ENCODE results near the gene CARNS1. TPM values are rescaled to one million over a fixed set of nuclear protein-coding genes. Genes with fewer than 3 reads are reported as not detected.

The CARNS1 gene
- total and polyA plus RNA-seq, 10 of the 15 experiments (the other 5 are each of a cell fraction or from before 2014, with no cell fraction given), result 0.02 to 0.14 (median 0.10) TPM; not detected in 3

DNA sequence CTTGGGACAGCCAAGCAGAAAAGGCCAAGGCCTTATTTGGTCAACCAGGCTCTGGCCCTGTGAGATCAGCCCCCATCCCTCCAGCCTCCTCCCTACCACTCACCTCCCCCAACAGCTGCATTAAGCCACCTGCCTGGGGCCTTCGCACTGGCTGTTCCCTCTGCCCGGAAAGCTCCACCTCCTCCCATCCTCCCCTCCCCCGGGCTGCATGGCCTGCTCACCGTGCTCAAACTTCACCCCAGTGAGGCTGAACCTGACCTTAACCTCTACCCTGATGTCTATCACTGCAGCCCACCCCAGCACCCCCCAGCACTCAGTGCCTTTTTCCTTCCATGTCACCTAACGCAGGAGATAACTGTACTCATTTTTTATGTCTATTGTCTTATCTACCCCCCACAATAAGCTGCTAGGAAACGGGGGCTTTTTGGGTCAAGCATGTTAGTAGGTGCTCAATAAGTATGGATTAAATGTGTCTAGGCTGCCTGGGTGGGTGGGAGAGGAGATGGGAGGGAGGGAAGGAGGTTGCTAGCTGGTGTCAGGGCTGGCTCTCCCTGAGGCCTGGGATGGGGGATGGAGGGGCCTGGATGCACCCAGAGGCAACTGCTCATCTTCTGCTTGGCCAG is 21.1 kb downstream of the CARNS1 start (continued):
- TF ChIP-seq BMI1 (IDR thresholded peaks at IDR 0.05; ENCODE audit: borderline replicate concordance) (peak; percentile 59), SMAD5 (IDR thresholded peaks at IDR 0.05; ENCODE audit: low read depth) (peak; percentile 56), KAT2A (conservative IDR thresholded peaks at IDR 0.05; ENCODE audit: control insufficient read depth, low read depth, low read length) (no peak), ZNF24 (IDR thresholded peaks at IDR 0.05) (0 out of 2 replicates have a peak, but pooled peaks have one; percentile 39), ATF7 (IDR thresholded peaks at IDR 0.05; ENCODE audit: low read depth) (peak; percentile 64), GATAD2B (conservative IDR thresholded peaks at IDR 0.05; ENCODE audit: low read depth) (peak; percentile 79; the same call in 1 of the 2 replicates), MTA3 (IDR thresholded peaks at IDR 0.05; ENCODE audit: borderline replicate concordance, low read length) (no peak), ZNF217 (IDR thresholded peaks at IDR 0.05) (no peak), TCF7 (IDR thresholded peaks at IDR 0.05; ENCODE audit: borderline replicate concordance) (no peak), POLR2AphosphoS2 (IDR thresholded peaks at IDR 0.05; ENCODE audit: low read depth, low read length) (no peak; the same call in 1 of the 2 replicates), HDAC2 (IDR thresholded peaks at IDR 0.05) (no peak), RB1 (IDR thresholded peaks at IDR 0.05; ENCODE audit: borderline replicate concordance) (peak; percentile 49; the same call in 1 of the 2 replicates), ZNF274 (IDR thresholded peaks at IDR 0.05; ENCODE audit: insufficient read depth, insufficient read length) (no peak), TCF12 (IDR thresholded peaks at IDR 0.05; ENCODE audit: low read depth, low read length) (peak; percentile 99), RAD21 (IDR thresholded peaks at IDR 0.05; ENCODE audit: insufficient read depth, low read depth, low read length) (no peak), IKZF1 (conservative IDR thresholded peaks at IDR 0.05) (peak; percentile 78; the same call in 1 of the 2 replicates), IRF4 (IDR thresholded peaks at IDR 0.05; ENCODE audit: low read depth, low read length) (peak; percentile 74), TARDBP (IDR thresholded peaks at IDR 0.05; ENCODE audit: borderline replicate concordance) (peak; percentile 81; the same call in 1 of the 2 replicates), NFXL1 (IDR thresholded peaks at IDR 0.05; ENCODE audit: borderline replicate concordance) (peak; percentile 86)
- TF ChIP-seq, protein P1, sequence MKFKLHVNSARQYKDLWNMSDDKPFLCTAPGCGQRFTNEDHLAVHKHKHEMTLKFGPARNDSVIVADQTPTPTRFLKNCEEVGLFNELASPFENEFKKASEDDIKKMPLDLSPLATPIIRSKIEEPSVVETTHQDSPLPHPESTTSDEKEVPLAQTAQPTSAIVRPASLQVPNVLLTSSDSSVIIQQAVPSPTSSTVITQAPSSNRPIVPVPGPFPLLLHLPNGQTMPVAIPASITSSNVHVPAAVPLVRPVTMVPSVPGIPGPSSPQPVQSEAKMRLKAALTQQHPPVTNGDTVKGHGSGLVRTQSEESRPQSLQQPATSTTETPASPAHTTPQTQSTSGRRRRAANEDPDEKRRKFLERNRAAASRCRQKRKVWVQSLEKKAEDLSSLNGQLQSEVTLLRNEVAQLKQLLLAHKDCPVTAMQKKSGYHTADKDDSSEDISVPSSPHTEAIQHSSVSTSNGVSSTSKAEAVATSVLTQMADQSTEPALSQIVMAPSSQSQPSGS (IDR thresholded peaks at IDR 0.05; ENCODE audit: low read length), result no peak
- TF ChIP-seq, protein P2, sequence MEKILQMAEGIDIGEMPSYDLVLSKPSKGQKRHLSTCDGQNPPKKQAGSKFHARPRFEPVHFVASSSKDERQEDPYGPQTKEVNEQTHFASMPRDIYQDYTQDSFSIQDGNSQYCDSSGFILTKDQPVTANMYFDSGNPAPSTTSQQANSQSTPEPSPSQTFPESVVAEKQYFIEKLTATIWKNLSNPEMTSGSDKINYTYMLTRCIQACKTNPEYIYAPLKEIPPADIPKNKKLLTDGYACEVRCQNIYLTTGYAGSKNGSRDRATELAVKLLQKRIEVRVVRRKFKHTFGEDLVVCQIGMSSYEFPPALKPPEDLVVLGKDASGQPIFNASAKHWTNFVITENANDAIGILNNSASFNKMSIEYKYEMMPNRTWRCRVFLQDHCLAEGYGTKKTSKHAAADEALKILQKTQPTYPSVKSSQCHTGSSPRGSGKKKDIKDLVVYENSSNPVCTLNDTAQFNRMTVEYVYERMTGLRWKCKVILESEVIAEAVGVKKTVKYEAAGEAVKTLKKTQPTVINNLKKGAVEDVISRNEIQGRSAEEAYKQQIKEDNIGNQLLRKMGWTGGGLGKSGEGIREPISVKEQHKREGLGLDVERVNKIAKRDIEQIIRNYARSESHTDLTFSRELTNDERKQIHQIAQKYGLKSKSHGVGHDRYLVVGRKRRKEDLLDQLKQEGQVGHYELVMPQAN (conservative IDR thresholded peaks at IDR 0.05), result 0 out of 2 replicates have a peak, but pooled peaks have one; percentile 20
- TF ChIP-seq, protein P3, sequence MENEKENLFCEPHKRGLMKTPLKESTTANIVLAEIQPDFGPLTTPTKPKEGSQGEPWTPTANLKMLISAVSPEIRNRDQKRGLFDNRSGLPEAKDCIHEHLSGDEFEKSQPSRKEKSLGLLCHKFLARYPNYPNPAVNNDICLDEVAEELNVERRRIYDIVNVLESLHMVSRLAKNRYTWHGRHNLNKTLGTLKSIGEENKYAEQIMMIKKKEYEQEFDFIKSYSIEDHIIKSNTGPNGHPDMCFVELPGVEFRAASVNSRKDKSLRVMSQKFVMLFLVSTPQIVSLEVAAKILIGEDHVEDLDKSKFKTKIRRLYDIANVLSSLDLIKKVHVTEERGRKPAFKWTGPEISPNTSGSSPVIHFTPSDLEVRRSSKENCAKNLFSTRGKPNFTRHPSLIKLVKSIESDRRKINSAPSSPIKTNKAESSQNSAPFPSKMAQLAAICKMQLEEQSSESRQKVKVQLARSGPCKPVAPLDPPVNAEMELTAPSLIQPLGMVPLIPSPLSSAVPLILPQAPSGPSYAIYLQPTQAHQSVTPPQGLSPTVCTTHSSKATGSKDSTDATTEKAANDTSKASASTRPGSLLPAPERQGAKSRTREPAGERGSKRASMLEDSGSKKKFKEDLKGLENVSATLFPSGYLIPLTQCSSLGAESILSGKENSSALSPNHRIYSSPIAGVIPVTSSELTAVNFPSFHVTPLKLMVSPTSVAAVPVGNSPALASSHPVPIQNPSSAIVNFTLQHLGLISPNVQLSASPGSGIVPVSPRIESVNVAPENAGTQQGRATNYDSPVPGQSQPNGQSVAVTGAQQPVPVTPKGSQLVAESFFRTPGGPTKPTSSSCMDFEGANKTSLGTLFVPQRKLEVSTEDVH (IDR thresholded peaks at IDR 0.05; ENCODE audit: low read depth, partially characterized antibody), result no peak
- TF ChIP-seq, protein P4, sequence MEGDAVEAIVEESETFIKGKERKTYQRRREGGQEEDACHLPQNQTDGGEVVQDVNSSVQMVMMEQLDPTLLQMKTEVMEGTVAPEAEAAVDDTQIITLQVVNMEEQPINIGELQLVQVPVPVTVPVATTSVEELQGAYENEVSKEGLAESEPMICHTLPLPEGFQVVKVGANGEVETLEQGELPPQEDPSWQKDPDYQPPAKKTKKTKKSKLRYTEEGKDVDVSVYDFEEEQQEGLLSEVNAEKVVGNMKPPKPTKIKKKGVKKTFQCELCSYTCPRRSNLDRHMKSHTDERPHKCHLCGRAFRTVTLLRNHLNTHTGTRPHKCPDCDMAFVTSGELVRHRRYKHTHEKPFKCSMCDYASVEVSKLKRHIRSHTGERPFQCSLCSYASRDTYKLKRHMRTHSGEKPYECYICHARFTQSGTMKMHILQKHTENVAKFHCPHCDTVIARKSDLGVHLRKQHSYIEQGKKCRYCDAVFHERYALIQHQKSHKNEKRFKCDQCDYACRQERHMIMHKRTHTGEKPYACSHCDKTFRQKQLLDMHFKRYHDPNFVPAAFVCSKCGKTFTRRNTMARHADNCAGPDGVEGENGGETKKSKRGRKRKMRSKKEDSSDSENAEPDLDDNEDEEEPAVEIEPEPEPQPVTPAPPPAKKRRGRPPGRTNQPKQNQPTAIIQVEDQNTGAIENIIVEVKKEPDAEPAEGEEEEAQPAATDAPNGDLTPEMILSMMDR (IDR thresholded peaks at IDR 0.05 in 2 of 3, conservative IDR thresholded peaks at IDR 0.05 in 1 of 3; ENCODE audit: control insufficient read depth in 2 of 3, extremely low read depth in 1 of 3, insufficient read depth in 1 of 3, low read depth in 3 of 3, low read length in 3 of 3), result no peak
